ENCODE data around the gene GPR87. TPM values are rescaled to one million over a fixed set of nuclear protein-coding genes. Genes with fewer than 3 reads are reported as not detected.

The GPR87 gene
- total and polyA plus RNA-seq, 4 donors: not detected

- Histone ChIP-seq H3K27ac (ENCODE audit: low read depth in 1 of 2, low read length in 2 of 2) (no peak overlapping the region), H3K36me3 (ENCODE audit: control insufficient read depth in 1 of 2, insufficient read depth in 2 of 2, low read length in 1 of 2) (no peaks in the 10 kb centered on the region), H3K4me3 (ENCODE audit: low read length in 2 of 2) (no peak overlapping the region), H3K9me3 (ENCODE audit: control insufficient read depth, low read length) (no peaks in the 10 kb centered on the region), H3K27me3 (ENCODE audit: control insufficient read depth in 1 of 2, insufficient read depth in 2 of 2, low read length in 1 of 2) (no peaks in the 10 kb centered on the region), H3K4me1 (ENCODE audit: control insufficient read depth in 1 of 2, insufficient read depth in 2 of 2, low read length in 2 of 2) (peaks cover 0 to 4% of the 10 kb centered on the region in 2 donors)
- ATAC-seq (ENCODE audit: low FRiP score): no peak
- whole genome bisulfite sequencing, 2 donors: 97 to 98% methylated on average over 2 of the region's 2 CpGs
- no peak for DNase-seq
- intact Hi-C loops (cut with DNase I): no loop called here
Measured at GRCh38 chr3:151309566-151309965, 7.1 kb downstream of the GPR87 start.

GRCh38 chr3:151307583-151308488 lies 8.8 kb downstream of the GPR87 start:
- Histone ChIP-seq H3K27me3 (ENCODE audit: control insufficient read depth in 1 of 2, insufficient read depth in 2 of 2, low read length in 1 of 2) (no peaks in the 10 kb centered on the region), H3K4me1 (ENCODE audit: control insufficient read depth in 1 of 2, insufficient read depth in 2 of 2, low read length in 2 of 2) (peaks cover 0 to 4% of the 10 kb centered on the region in 2 donors), H3K9me3 (ENCODE audit: control insufficient read depth, low read length) (no peaks in the 10 kb centered on the region), H3K4me3 (ENCODE audit: low read length in 2 of 2) (no peak overlapping the region), H3K36me3 (ENCODE audit: control insufficient read depth in 1 of 2, insufficient read depth in 2 of 2, low read length in 1 of 2) (no peaks in the 10 kb centered on the region), H3K27ac (ENCODE audit: low read depth in 1 of 2, low read length in 2 of 2) (no peak overlapping the region)
- ATAC-seq (ENCODE audit: low FRiP score): no peak
- intact Hi-C loops (cut with DNase I): no loop called here
- WGBS, 2 donors: 97% methylated on average over 1 of the region's 1 CpG
- DNase-seq: no peak

GRCh38 chr3:151307131-151307530 lies 9.5 kb downstream of the GPR87 start:
- no peak for ATAC-seq (ENCODE audit: low FRiP score)
- peaks cover 0 to 4% of the 10 kb centered on the region in 2 donors for H3K4me1 ChIP-seq (ENCODE audit: control insufficient read depth in 1 of 2, insufficient read depth in 2 of 2, low read length in 2 of 2)
- no peaks in the 10 kb centered on the region for H3K27me3 ChIP-seq (ENCODE audit: control insufficient read depth in 1 of 2, insufficient read depth in 2 of 2, low read length in 1 of 2)
- H3K27ac ChIP-seq (ENCODE audit: low read depth in 1 of 2, low read length in 2 of 2): no peak overlapping the region
- intact Hi-C loops (cut with DNase I): no loop called here
- no peak for DNase-seq
- no peaks in the 10 kb centered on the region for H3K9me3 ChIP-seq (ENCODE audit: control insufficient read depth, low read length)
- no peaks in the 10 kb centered on the region for H3K36me3 ChIP-seq (ENCODE audit: control insufficient read depth in 1 of 2, insufficient read depth in 2 of 2, low read length in 1 of 2)
- no peak overlapping the region for H3K4me3 ChIP-seq (ENCODE audit: low read length in 2 of 2)

GRCh38 chr3:151306168-151306810 lies 10.3 kb downstream of the GPR87 start:
- intact Hi-C loops (cut with DNase I): no loop called here
- WGBS, 2 donors: 95 to 98% methylated on average over 6 of the region's 6 CpGs
- Histone ChIP-seq H3K27me3 (ENCODE audit: control insufficient read depth in 1 of 2, insufficient read depth in 2 of 2, low read length in 1 of 2) (no peaks in the 10 kb centered on the region), H3K36me3 (ENCODE audit: control insufficient read depth in 1 of 2, insufficient read depth in 2 of 2, low read length in 1 of 2) (no peaks in the 10 kb centered on the region), H3K9me3 (ENCODE audit: control insufficient read depth, low read length) (no peaks in the 10 kb centered on the region), H3K4me3 (ENCODE audit: low read length in 2 of 2) (no peak overlapping the region), H3K27ac (ENCODE audit: low read depth in 1 of 2, low read length in 2 of 2) (no peak overlapping the region), H3K4me1 (ENCODE audit: control insufficient read depth in 1 of 2, insufficient read depth in 2 of 2, low read length in 2 of 2) (peaks cover 0 to 4% of the 10 kb centered on the region in 2 donors)
- no peak for ATAC-seq (ENCODE audit: low FRiP score)
- no peak for DNase-seq

DNA sequence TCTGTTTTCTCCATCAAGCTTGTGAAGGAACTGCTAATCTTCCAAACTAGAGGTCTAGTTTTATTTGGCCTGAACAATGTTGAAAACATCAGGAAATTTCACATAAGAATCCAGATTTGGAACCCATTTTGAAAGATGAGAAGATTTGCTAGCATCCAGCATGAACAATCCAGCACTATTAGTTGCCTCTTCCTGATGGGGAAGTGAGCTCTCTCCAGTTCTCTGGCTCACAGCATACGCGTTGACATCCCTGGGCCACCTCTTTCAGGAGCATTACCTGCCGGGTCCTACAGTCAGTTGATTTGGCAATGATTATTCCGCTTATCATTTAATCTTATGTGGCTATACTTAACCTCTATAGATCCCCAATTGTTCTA lies 10.9 kb downstream of the GPR87 start:
- no peaks in the 10 kb centered on the region for H3K27me3 ChIP-seq (ENCODE audit: control insufficient read depth in 1 of 2, insufficient read depth in 2 of 2, low read length in 1 of 2)
- intact Hi-C loops (cut with DNase I): no loop called here
- H3K9me3 ChIP-seq (ENCODE audit: control insufficient read depth, low read length): no peaks in the 10 kb centered on the region
- H3K4me1 ChIP-seq (ENCODE audit: control insufficient read depth in 1 of 2, insufficient read depth in 2 of 2, low read length in 2 of 2): peaks cover 0 to 4% of the 10 kb centered on the region in 2 donors
- H3K36me3 ChIP-seq (ENCODE audit: control insufficient read depth in 1 of 2, insufficient read depth in 2 of 2, low read length in 1 of 2): no peaks in the 10 kb centered on the region
- ATAC-seq (ENCODE audit: low FRiP score) (no peak), DNase-seq (no peak)
- WGBS, 2 donors: 96 to 97% methylated on average over 4 of the region's 4 CpGs
- no peak overlapping the region for H3K27ac ChIP-seq (ENCODE audit: low read depth in 1 of 2, low read length in 2 of 2)
- no peak overlapping the region for H3K4me3 ChIP-seq (ENCODE audit: low read length in 2 of 2)

DNA sequence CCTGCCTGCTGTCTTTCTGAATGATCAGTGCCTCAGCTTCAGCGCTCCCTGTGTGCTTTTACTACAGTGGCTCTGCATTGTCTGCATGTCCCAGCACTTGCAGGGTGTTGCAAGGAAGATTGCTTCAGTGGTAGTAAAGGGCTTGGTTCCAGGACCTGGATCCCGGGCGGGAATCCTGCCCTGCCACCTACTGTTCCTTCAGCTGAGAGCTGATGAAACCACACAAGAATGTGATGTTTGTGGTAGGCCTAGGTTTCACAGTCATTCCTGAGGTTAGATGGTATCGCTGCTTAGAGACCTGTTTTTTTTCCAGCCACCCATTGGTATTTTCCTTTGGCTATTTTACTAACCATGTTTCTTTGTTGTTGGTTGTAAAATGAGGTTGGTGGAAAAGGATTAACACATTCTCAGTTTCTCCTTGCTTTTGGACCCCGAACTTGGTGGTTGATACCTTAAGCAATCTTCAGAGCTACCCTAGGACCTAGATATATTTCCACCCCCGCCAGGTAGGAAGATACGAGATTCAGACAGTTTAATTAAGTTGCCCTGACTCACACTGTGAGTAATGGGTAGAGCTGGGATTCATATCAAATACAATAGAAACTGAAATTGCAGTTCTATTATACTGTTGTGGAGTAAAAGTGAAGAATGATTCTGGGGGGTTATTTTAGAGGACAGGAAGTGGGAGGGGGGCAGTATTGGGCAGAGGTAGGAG lies 11.4 kb downstream of the GPR87 start:
- H3K9me3 ChIP-seq (ENCODE audit: control insufficient read depth, low read length): no peaks in the 10 kb centered on the region
- WGBS, 2 donors: 52 to 53% methylated on average over 7 of the region's 7 CpGs
- no peaks in the 10 kb centered on the region for H3K36me3 ChIP-seq (ENCODE audit: control insufficient read depth in 1 of 2, insufficient read depth in 2 of 2, low read length in 1 of 2)
- no peak overlapping the region for H3K27ac ChIP-seq (ENCODE audit: low read depth in 1 of 2, low read length in 2 of 2)
- intact Hi-C loops (cut with DNase I): no loop called here
- peaks cover 0 to 4% of the 10 kb centered on the region in 2 donors for H3K4me1 ChIP-seq (ENCODE audit: control insufficient read depth in 1 of 2, insufficient read depth in 2 of 2, low read length in 2 of 2)
- H3K4me3 ChIP-seq (ENCODE audit: low read length in 2 of 2): no peak overlapping the region
- no peaks in the 10 kb centered on the region for H3K27me3 ChIP-seq (ENCODE audit: control insufficient read depth in 1 of 2, insufficient read depth in 2 of 2, low read length in 1 of 2)
- peak; percentile 64 for ATAC-seq (ENCODE audit: low FRiP score)
- peak; percentile 65 to 78 for DNase-seq

- intact Hi-C loops (cut with DNase I): no loop called here
Measured at GRCh38 chr3:151303751-151304150, 12.9 kb downstream of the GPR87 start.

DNA sequence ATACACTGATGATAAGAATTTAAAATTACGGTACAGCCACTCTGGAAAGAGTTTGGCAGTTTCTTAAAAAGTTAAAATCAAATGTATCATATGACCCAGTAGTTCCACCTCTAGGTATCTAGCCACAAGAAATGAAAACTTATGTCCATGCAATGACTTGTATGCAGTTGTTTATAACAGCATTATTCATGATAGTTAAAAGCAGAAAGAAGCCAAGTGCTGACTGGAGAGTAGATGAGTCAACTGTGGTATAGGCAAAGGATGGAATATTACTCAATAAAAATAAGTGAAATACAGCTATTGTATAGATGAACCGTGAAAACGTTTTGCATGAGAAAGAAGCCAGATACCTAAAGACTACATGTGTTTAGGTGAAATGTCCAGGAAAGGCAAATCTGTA lies 14.8 kb downstream of the GPR87 start:
- no peaks in the 10 kb centered on the region for H3K27me3 ChIP-seq (ENCODE audit: control insufficient read depth in 1 of 2, insufficient read depth in 2 of 2, low read length in 1 of 2)
- no peaks in the 10 kb centered on the region for H3K36me3 ChIP-seq (ENCODE audit: control insufficient read depth in 1 of 2, insufficient read depth in 2 of 2, low read length in 1 of 2)
- WGBS, 2 donors: 93% methylated on average over 3 of the region's 3 CpGs
- intact Hi-C loops (cut with DNase I): no loop called here
- H3K9me3 ChIP-seq (ENCODE audit: control insufficient read depth, low read length): no peaks in the 10 kb centered on the region
- peaks cover 0 to 4% of the 10 kb centered on the region in 2 donors for H3K4me1 ChIP-seq (ENCODE audit: control insufficient read depth in 1 of 2, insufficient read depth in 2 of 2, low read length in 2 of 2)
- DNase-seq (no peak), ATAC-seq (ENCODE audit: low FRiP score) (no peak)
- no peak overlapping the region for H3K4me3 ChIP-seq (ENCODE audit: low read length in 2 of 2)
- H3K27ac ChIP-seq (ENCODE audit: low read depth in 1 of 2, low read length in 2 of 2): no peak overlapping the region

More at GRCh38 chr3:151303751-151304150, 12.9 kb downstream of the GPR87 start:
- Histone ChIP-seq H3K27me3 (ENCODE audit: control insufficient read depth in 1 of 2, insufficient read depth in 2 of 2, low read length in 1 of 2) (no peaks in the 10 kb centered on the region), H3K4me3 (ENCODE audit: low read length in 2 of 2) (no peak overlapping the region), H3K9me3 (ENCODE audit: control insufficient read depth, low read length) (no peaks in the 10 kb centered on the region), H3K4me1 (ENCODE audit: control insufficient read depth in 1 of 2, insufficient read depth in 2 of 2, low read length in 2 of 2) (peaks cover 0 to 4% of the 10 kb centered on the region in 2 donors), H3K36me3 (ENCODE audit: control insufficient read depth in 1 of 2, insufficient read depth in 2 of 2, low read length in 1 of 2) (no peaks in the 10 kb centered on the region), H3K27ac (ENCODE audit: low read depth in 1 of 2, low read length in 2 of 2) (no peak overlapping the region)
- DNase-seq (no peak), ATAC-seq (ENCODE audit: low FRiP score) (no peak)
- 74 to 89% methylated on average over 2 of the region's 2 CpGs for WGBS, 2 donors

Measured in aorta (tissue), 5 donors.